Right atrium auricular region (tissue), 2 donors: ENCODE data around the gene ITIH2. TPM values are rescaled to one million over a fixed set of nuclear protein-coding genes. Genes with fewer than 3 reads are reported as not detected.
"Not testable (repeated sequence)": the region's sequence is repeated elsewhere in the genome, so short reads cannot be mapped to it uniquely, and the experiment has no call there.

ENCODE experiments used
- DNase-seq: peaks from one replicate; pipeline ENCODE4 v3.0.0-alpha.2; 2019; ENCODE audit warnings: low spot score
- H3K27ac ChIP-seq, 2 donors: fragments of 200-600 bp; sonication (generic); 1 replicate in 1 of 2; 2 replicates in 1 of 2; pipeline ENCODE4 v1.5.1; 2016 to 2019
- H3K27me3 ChIP-seq, 2 donors: fragments of 200-600 bp; sonication (generic); one replicate each; pipeline versions ENCODE4 v1.5.1 to v1.6.0; 2017 to 2019
- H3K36me3 ChIP-seq: fragments of 200-600 bp; sonication (generic); one replicate; pipeline ENCODE4 v1.5.1; 2016
- H3K4me1 ChIP-seq, 2 donors: fragments of 200-600 bp; sonication (generic); one replicate each; pipeline versions ENCODE4 v1.5.1 to v1.6.0; 2017 to 2019
- H3K4me3 ChIP-seq, 2 donors: fragments of 200-600 bp; sonication (generic); 1 replicate in 1 of 2; 2 replicates in 1 of 2; pipeline ENCODE4 v1.5.1; 2017 to 2019; ENCODE audit warnings: mild to moderate bottlenecking in 1 of 2, moderate library complexity in 1 of 2
- H3K9me3 ChIP-seq, 2 donors: fragments of 200-600 bp; sonication (generic); one replicate each; pipeline ENCODE4 v1.5.1; 2019
- CTCF ChIP-seq, 2 donors: fragments of 200-600 bp; sonication (generic); IDR thresholded peaks; one replicate each; pipeline ENCODE4 v1.5.1; 2019; ENCODE audit warnings: antibody characterized with exemption in 2 of 2
- total RNA-seq, 2 donors: library from RNA; depleted of rRNA; stranded (reverse); fragments of >200 nt; gene quantifications; one replicate each; pipeline ENCODE4 v1.1.0, GENCODE V29; 2016

ITIH2 gene
- total RNA-seq, 2 donors from 2014 or later, result not detected

GRCh38 chr10:7708832-7709231, 5.7 kb downstream of the ITIH2 start:
- H3K4me1 ChIP-seq, result no peaks in the 10 kb centered on the region
- H3K9me3 ChIP-seq, result no peaks in the 10 kb centered on the region
- H3K27ac ChIP-seq, result no peak overlapping the region
- no peaks in the 10 kb centered on the region for H3K27me3 ChIP-seq
- H3K4me3 ChIP-seq, result no peak overlapping the region
- no peak for DNase-seq
- no peak for TF ChIP-seq CTCF (IDR thresholded peaks at IDR 0.05)
- H3K36me3 ChIP-seq, result no peaks in the 10 kb centered on the region

GRCh38 chr10:7710446-7710845, 7.3 kb downstream of the ITIH2 start:
- TF ChIP-seq CTCF (IDR thresholded peaks at IDR 0.05), result no peak
- H3K4me1 ChIP-seq, result no peaks in the 10 kb centered on the region

GRCh38 chr10:7711075-7711474, 8.0 kb downstream of the ITIH2 start:
- not testable (repeated sequence) for H3K27me3 ChIP-seq, H3K4me1 ChIP-seq, H3K4me3 ChIP-seq, H3K27ac ChIP-seq, DNase-seq, H3K36me3 ChIP-seq, H3K9me3 ChIP-seq

More at GRCh38 chr10:7710446-7710845, 7.3 kb downstream of the ITIH2 start:
- no peaks in the 10 kb centered on the region for H3K9me3 ChIP-seq
- no peak for DNase-seq
- H3K4me3 ChIP-seq, result no peak overlapping the region
- no peak overlapping the region for H3K27ac ChIP-seq
- H3K27me3 ChIP-seq, result no peaks in the 10 kb centered on the region
- no peaks in the 10 kb centered on the region for H3K36me3 ChIP-seq

GRCh38 chr10:7715515-7715914, 12.4 kb downstream of the ITIH2 start:
- TF ChIP-seq CTCF (IDR thresholded peaks at IDR 0.05), result no peak
- Histone ChIP-seq H3K27ac (no peak overlapping the region), H3K36me3 (no peaks in the 10 kb centered on the region), H3K4me1 (no peaks in the 10 kb centered on the region), H3K9me3 (no peaks in the 10 kb centered on the region), H3K4me3 (no peak overlapping the region), H3K27me3 (no peaks in the 10 kb centered on the region)
- no peak for DNase-seq

GRCh38 chr10:7717767-7718166, 14.7 kb downstream of the ITIH2 start:
- no peaks in the 10 kb centered on the region for H3K9me3 ChIP-seq
- no peak for DNase-seq
- no peak overlapping the region for H3K4me3 ChIP-seq
- H3K27ac ChIP-seq, result no peak overlapping the region
- H3K36me3 ChIP-seq, result no peaks in the 10 kb centered on the region
- no peaks in the 10 kb centered on the region for H3K27me3 ChIP-seq
- H3K4me1 ChIP-seq, result no peaks in the 10 kb centered on the region
- TF ChIP-seq CTCF (IDR thresholded peaks at IDR 0.05), result no peak

- H3K27me3 ChIP-seq, result no peaks in the 10 kb centered on the region
- no peak for TF ChIP-seq CTCF (IDR thresholded peaks at IDR 0.05)
- H3K27ac ChIP-seq, result no peak overlapping the region
- DNase-seq, result no peak
- H3K4me3 ChIP-seq, result no peak overlapping the region
- H3K9me3 ChIP-seq, result no peaks in the 10 kb centered on the region
- no peaks in the 10 kb centered on the region for H3K36me3 ChIP-seq
- no peaks in the 10 kb centered on the region for H3K4me1 ChIP-seq
These were observed 15.6 kb downstream of the ITIH2 start for GRCh38 chr10:7718685-7719084.
